A549 (cell line): ENCODE results near the gene FASTKD3. TPM values are rescaled to one million over a fixed set of nuclear protein-coding genes. Genes with fewer than 3 reads are reported as not detected.

Experiments used
- ATAC-seq, 2 experiments: fragments of 200-7000 bp in 1 of 2; fragments of >200 bp in 1 of 2; cut with Nextera tagmentation in 1 of 2; cut with Tn5 transposase in 1 of 2; 3 replicates each; pipeline versions ENCODE4 v1.8.0 to v1.9.1; 2018 to 2020; ENCODE audit warnings: mild to moderate bottlenecking in 1 of 2, moderate library complexity in 1 of 2
- CTCF ChIA-PET: fragments of 300-600 bp; sonication (Branson Sonifier 250); formaldehyde crosslinking; extraction: SDS; loops from one replicate; lab custom pipeline; 2021; ENCODE audit warnings: antibody characterized with exemption, inconsistent platforms; lab: Yijun Ruan, JAX
- POLR2A ChIA-PET: fragments of 350-600 bp; formaldehyde crosslinking; extraction: SDS; loops from one replicate; lab custom pipeline; 2021; ENCODE audit warnings: antibody characterized with exemption, inconsistent platforms; lab: Yijun Ruan, JAX
- DNase-seq, 2 experiments: peaks; one replicate each; pipeline versions ENCODE4 v3.0.0 to v3.0.0-alpha.2; 2011 to 2016; ENCODE audit warnings: low read depth in 1 of 2, low spot score in 1 of 2
- FAIRE-seq: peaks from 2 replicates; lab custom pipeline; 2011; peaks lifted over from hg19 to GRCh38; lab: Jason Lieb, UNC
- H3K27ac ChIP-seq, 2 experiments: fragments of >200 bp; sonication (Bioruptor Twin); formaldehyde crosslinking; 3 replicates each; pipeline ENCODE4 v1.5.1; 2016 to 2017
- H3K4me1 ChIP-seq: fragments of >200 bp; sonication (Bioruptor Twin); formaldehyde crosslinking; 3 replicates; pipeline ENCODE4 v1.6.1; 2016
- H3K4me2 ChIP-seq: fragments of >200 bp; sonication (Bioruptor Twin); formaldehyde crosslinking; 3 replicates; pipeline ENCODE4 v1.6.1; 2016
- H3K4me3 ChIP-seq: fragments of >200 bp; sonication (Bioruptor Twin); formaldehyde crosslinking; 3 replicates; pipeline ENCODE4 v1.5.1; 2016
- H3K9me3 ChIP-seq: fragments of >200 bp; sonication (Bioruptor Twin); formaldehyde crosslinking; 3 replicates; pipeline ENCODE4 v1.6.1; 2016
- ATOH8 ChIP-seq: fragments of 250-450 bp; sonication (Bioruptor Pico); IDR thresholded peaks from 2 replicates; pipeline ENCODE4 v1.5.0; 2020; ENCODE audit warnings: low read depth, mild to moderate bottlenecking, moderate library complexity
- BHLHE40 ChIP-seq: IDR thresholded peaks from 2 replicates; pipeline ENCODE4 v1.6.1; 2012; ENCODE audit warnings: low read depth, low read length, inconsistent platforms
- CBX2 ChIP-seq: fragments of 200-600 bp; sonication (generic); IDR thresholded peaks from 2 replicates; pipeline ENCODE4 v1.6.1; 2016; ENCODE audit warnings: low read depth, mild to moderate bottlenecking, borderline replicate concordance
- CHD2 ChIP-seq: fragments of 150-350 bp; IDR thresholded peaks from 2 replicates; pipeline ENCODE4 v1.6.1; 2014; ENCODE audit warnings: low read length; ENCODE audit not compliant: partially characterized antibody
- EHF ChIP-seq: fragments of 250-450 bp; sonication (Bioruptor Pico); IDR thresholded peaks from 2 replicates; pipeline ENCODE4 v1.5.0; 2020; ENCODE audit warnings: mild to moderate bottlenecking
- EHMT2 ChIP-seq: fragments of 200-600 bp; sonication (generic); IDR thresholded peaks from 2 replicates; pipeline ENCODE4 v1.6.1; 2016; ENCODE audit warnings: antibody characterized with exemption, low read depth, mild to moderate bottlenecking, moderate library complexity
- ELK1 ChIP-seq: fragments of 150-350 bp; IDR thresholded peaks from 2 replicates; pipeline ENCODE4 v1.6.1; 2014; ENCODE audit warnings: low read depth, mild to moderate bottlenecking, low read length
- EP300 ChIP-seq, 2 experiments: fragments of >200 bp; sonication (Bioruptor Twin); formaldehyde crosslinking; IDR thresholded peaks; 2 replicates in 1 of 2; 3 replicates in 1 of 2; pipeline ENCODE4 v1.6.1; 2016 to 2017
- FOXS1 ChIP-seq: fragments of 250-450 bp; sonication (Bioruptor Pico); IDR thresholded peaks from 2 replicates; pipeline ENCODE4 v1.5.0; 2020; ENCODE audit warnings: mild to moderate bottlenecking, moderate library complexity
- GATA3 ChIP-seq: IDR thresholded peaks from 2 replicates; pipeline ENCODE4 v1.6.1; 2012; ENCODE audit warnings: borderline replicate concordance
- HMGXB4 ChIP-seq: fragments of 250-450 bp; sonication (Bioruptor Pico); IDR thresholded peaks from 2 replicates; pipeline ENCODE4 v1.5.0; 2021; ENCODE audit warnings: mild to moderate bottlenecking, moderate library complexity, borderline replicate concordance
- HOXB13 ChIP-seq: fragments of 250-450 bp; sonication (Bioruptor Pico); IDR thresholded peaks from 2 replicates; pipeline ENCODE4 v1.5.0; 2020; ENCODE audit warnings: low read depth, mild to moderate bottlenecking, moderate library complexity
- HOXB5 ChIP-seq: fragments of 250-450 bp; sonication (Bioruptor Pico); IDR thresholded peaks from 2 replicates; pipeline ENCODE4 v1.5.0; 2020; ENCODE audit warnings: mild to moderate bottlenecking, moderate library complexity
- JUNB ChIP-seq: fragments of >200 bp; sonication (Bioruptor Twin); formaldehyde crosslinking; IDR thresholded peaks from 2 replicates; pipeline ENCODE4 v1.6.1; 2016
- KDM5A ChIP-seq: fragments of 200-600 bp; sonication (generic); IDR thresholded peaks from 2 replicates; pipeline ENCODE4 v1.6.1; 2016; ENCODE audit warnings: antibody characterized with exemption, mild to moderate bottlenecking
- MAFK ChIP-seq: fragments of 450-650 bp; IDR thresholded peaks from 2 replicates; pipeline ENCODE4 v1.6.1; 2014; ENCODE audit not compliant: partially characterized antibody
- MAX ChIP-seq: IDR thresholded peaks from 2 replicates; pipeline ENCODE4 v1.6.1; 2012
- MAZ ChIP-seq: fragments of 150-350 bp; IDR thresholded peaks from 2 replicates; pipeline ENCODE4 v1.6.1; 2014; ENCODE audit warnings: antibody characterized with exemption, low read depth, low read length, borderline replicate concordance
- NPAS2 ChIP-seq: fragments of 250-450 bp; sonication (Bioruptor Pico); IDR thresholded peaks from 2 replicates; pipeline ENCODE4 v1.8.0; 2022; ENCODE audit warnings: mild to moderate bottlenecking, moderate library complexity, borderline replicate concordance
- NR3C1 ChIP-seq: fragments of >200 bp; sonication (Bioruptor Twin); formaldehyde crosslinking; IDR thresholded peaks from 3 replicates; pipeline ENCODE4 v1.6.1; 2017
- PHF8 ChIP-seq: fragments of 200-600 bp; sonication (generic); IDR thresholded peaks from 2 replicates; pipeline ENCODE4 v1.6.1; 2016; ENCODE audit warnings: low read depth, mild to moderate bottlenecking, antibody characterized with exemption, moderate library complexity, borderline replicate concordance
- POLR2A ChIP-seq: IDR thresholded peaks from 2 replicates; pipeline ENCODE4 v1.6.1; 2012; ENCODE audit warnings: mild to moderate bottlenecking, low read length
- POLR2AphosphoS2 ChIP-seq: conservative IDR thresholded peaks from 2 replicates; pipeline ENCODE4 v1.6.1; 2012; ENCODE audit warnings: low read length, improper control_type of control experiment, inconsistent platforms
- REST ChIP-seq: fragments of 200-600 bp; sonication (generic); IDR thresholded peaks from 2 replicates; pipeline ENCODE4 v1.6.1; 2016; ENCODE audit warnings: antibody characterized with exemption, mild to moderate bottlenecking, moderate library complexity
- ZC3H11A ChIP-seq: fragments of 450-650 bp; IDR thresholded peaks from 2 replicates; pipeline ENCODE4 v1.6.1; 2014; ENCODE audit warnings: antibody characterized with exemption, mild to moderate bottlenecking
- WGBS: methylation state at CpG from one replicate; pipeline ENCODE4 v1.1.6; 2017; ENCODE audit errors: missing lambda C conversion rate; 5-methylcytosine and 5-hydroxymethylcytosine counted together
- polyA plus RNA-seq, 4 experiments: library from polyadenylated mRNA; depleted of rRNA in 3 of 4; stranded (reverse); fragments of >200 nt; fragmentation: RNase III in 1 of 4; extraction: RNeasy Plus Mini Kit Qiagen cat#74134 plus additional on column Dnase treatment in 1 of 4; gene quantifications; 2 replicates in 3 of 4; 3 replicates in 1 of 4; pipeline ENCODE4 v1.2.3, GENCODE V29; 2011 to 2017
- TF ChIP-seq, protein P1 (sequence below): fragments of 450-650 bp; IDR thresholded peaks from 2 replicates; pipeline ENCODE4 v1.6.1; 2014; ENCODE audit warnings: antibody characterized with exemption

FASTKD3 gene
- polyA plus RNA-seq, 2 of the 4 experiments (the other 2 are of a cell fraction), result 19.5 to 24.8 TPM

GRCh38 chr5:7837403-7837802 lies 31.4 kb downstream of the FASTKD3 start:
- Histone ChIP-seq H3K4me1 (no peaks in the 10 kb centered on the region), H3K4me3 (no peak overlapping the region), H3K9me3 (no peaks in the 10 kb centered on the region), H3K27ac (no peak overlapping the region), H3K4me2 (no peak overlapping the region)
- CTCF ChIA-PET, result interaction anchor here (1.0 kb wide), 1 partner anchor 49 kb away, joined by 3 read pairs; no protein-coding TSS in a partner anchor
- ATAC-seq (no peak), DNase-seq (no peak), FAIRE-seq (no peak)
- POLR2A ChIA-PET, result no interaction called here
- no peak for TF ChIP-seq HMGXB4 (CRISPR knock-in tag)
- no peak for TF ChIP-seq EP300 (IDR thresholded peaks at IDR 0.05)
- TF ChIP-seq NPAS2 (CRISPR knock-in tag), result no peak
- TF ChIP-seq EHMT2, result no peak
- TF ChIP-seq MAX, result no peak
- no peak for TF ChIP-seq EHF (CRISPR knock-in tag)
- TF ChIP-seq BHLHE40, result no peak
- TF ChIP-seq JUNB, result no peak
- TF ChIP-seq GATA3, result no peak
- no peak for TF ChIP-seq CBX2
- TF ChIP-seq ELK1, result no peak
- TF ChIP-seq POLR2AphosphoS2, result no peak
- TF ChIP-seq FOXS1, result no peak
- no peak for TF ChIP-seq HOXB5 (CRISPR knock-in tag)
- TF ChIP-seq POLR2A, result no peak
- TF ChIP-seq ZC3H11A, result no peak
- TF ChIP-seq ATOH8 (CRISPR knock-in tag), result no peak
- TF ChIP-seq PHF8, result no peak
- WGBS, result 16% methylated on average over 3 of the region's 3 CpGs

DNA sequence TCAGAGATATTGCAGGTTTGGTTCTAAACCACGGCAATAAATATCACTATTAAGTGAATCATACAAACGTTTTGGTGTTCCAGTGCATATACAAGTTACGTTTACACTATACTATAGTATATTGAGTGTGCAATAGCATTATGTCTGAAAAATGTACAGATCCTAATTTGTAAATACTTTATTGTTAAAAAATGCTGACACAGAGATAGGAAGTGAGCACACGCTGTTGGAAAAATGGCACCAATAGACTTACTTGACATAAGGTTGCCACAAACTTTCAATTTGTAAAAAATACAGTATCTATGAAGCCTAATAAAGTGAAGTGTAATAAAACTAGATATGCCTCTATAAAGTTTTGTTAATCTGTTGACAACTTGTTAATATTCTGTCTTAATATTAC lies 33.8 kb downstream of the FASTKD3 start:
- CTCF ChIA-PET, result interaction anchor here (0.9 to 1.1 kb wide), 2 partner anchors 14 to 18 kb away, joined by 3 read pairs; no protein-coding TSS in a partner anchor
- POLR2A ChIA-PET, result no interaction called here
- 53% methylated on average over 4 of the region's 4 CpGs for WGBS
- FAIRE-seq (no peak), DNase-seq (no peak), ATAC-seq (no peak)
- Histone ChIP-seq H3K27ac (no peak overlapping the region), H3K9me3 (no peaks in the 10 kb centered on the region), H3K4me3 (no peak overlapping the region), H3K4me1 (no peaks in the 10 kb centered on the region), H3K4me2 (no peak overlapping the region)
- TF ChIP-seq, protein P1, sequence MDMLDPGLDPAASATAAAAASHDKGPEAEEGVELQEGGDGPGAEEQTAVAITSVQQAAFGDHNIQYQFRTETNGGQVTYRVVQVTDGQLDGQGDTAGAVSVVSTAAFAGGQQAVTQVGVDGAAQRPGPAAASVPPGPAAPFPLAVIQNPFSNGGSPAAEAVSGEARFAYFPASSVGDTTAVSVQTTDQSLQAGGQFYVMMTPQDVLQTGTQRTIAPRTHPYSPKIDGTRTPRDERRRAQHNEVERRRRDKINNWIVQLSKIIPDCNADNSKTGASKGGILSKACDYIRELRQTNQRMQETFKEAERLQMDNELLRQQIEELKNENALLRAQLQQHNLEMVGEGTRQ, result no peak
- peak; percentile 64 for TF ChIP-seq MAFK
- no peak for TF ChIP-seq KDM5A

DNA sequence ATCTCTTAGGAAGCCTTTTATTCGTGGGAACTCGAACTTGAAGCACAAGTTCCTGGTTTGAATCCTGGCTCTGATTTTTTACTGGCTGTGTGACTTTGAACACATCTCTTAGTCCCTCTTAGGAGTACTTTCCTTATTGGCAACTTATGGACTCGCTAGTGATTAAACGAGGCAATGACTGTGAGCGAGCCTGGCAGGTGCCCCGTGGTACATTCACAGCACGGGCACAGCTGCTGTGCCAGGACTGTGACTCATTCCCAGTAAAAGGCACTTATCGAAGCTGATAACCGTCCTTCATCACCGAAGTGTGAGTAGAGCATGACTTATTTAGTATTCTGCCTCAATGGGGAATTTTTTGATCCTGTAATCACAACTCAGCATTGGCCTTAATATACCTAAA lies 40.6 kb downstream of the FASTKD3 start:
- POLR2A ChIA-PET, result no interaction called here
- no peak for FAIRE-seq
- 23% methylated on average over 10 of the region's 10 CpGs for WGBS
- TF ChIP-seq CBX2, result no peak
- no peak for TF ChIP-seq REST
- TF ChIP-seq CHD2, result no peak
- no peak for TF ChIP-seq MAZ
- TF ChIP-seq POLR2AphosphoS2, result no peak
- no peak for TF ChIP-seq HOXB13 (CRISPR knock-in tag)
- no peak for TF ChIP-seq NR3C1
- no peak for TF ChIP-seq ATOH8 (CRISPR knock-in tag)

More for the DNA sequence above, 40.6 kb downstream of the FASTKD3 start:
- Histone ChIP-seq H3K4me1 (no peaks in the 10 kb centered on the region), H3K27ac (no peak overlapping the region), H3K9me3 (no peaks in the 10 kb centered on the region), H3K4me2 (no peak overlapping the region), H3K4me3 (no peak overlapping the region)
- ATAC-seq (no peak), DNase-seq (no peak)
- CTCF ChIA-PET, result interaction anchor here (0.6 to 3.5 kb wide), 3 partner anchors 12 to 59 kb away, joined by 3 to 16 read pairs (median 5); no protein-coding TSS in a partner anchor
